ENCODE data around the gene ATAD1.

ATAD1 gene

GRCh38 chr10:87817609-87818504 lies at the start of gene ATAD1:
TSS of gene ATAD1 (minus strand) at chr10:87818226. CDS start at chr10:87814599, 3,627 bp downstream.
- peak within 1 kb of the TSS; percentile 90 for H3K4me3 ChIP-seq (replicated peaks; ENCODE audit: low read depth, low read length)
- peak; percentile 84 for DNase-seq (ENCODE audit: low read depth)
- peak; percentile 21 for TF ChIP-seq CTCF (IDR thresholded peaks at IDR 0.05; ENCODE audit: low read length, missing control alignments)

GRCh38 chr10:87867453-87867852 lies 49.4 kb upstream of the ATAD1 start:
- H3K4me3 ChIP-seq (replicated peaks; ENCODE audit: low read depth, low read length): peak overlapping the region; percentile 85
- no peak for TF ChIP-seq CTCF (IDR thresholded peaks at IDR 0.05; ENCODE audit: low read length, missing control alignments)
- no peak for DNase-seq (ENCODE audit: low read depth)

- H3K4me3 ChIP-seq (replicated peaks; ENCODE audit: low read depth, low read length): peak overlapping the region; percentile 85
- no peak for DNase-seq (ENCODE audit: low read depth)
- no peak for TF ChIP-seq CTCF (IDR thresholded peaks at IDR 0.05; ENCODE audit: low read length, missing control alignments)
Observed at GRCh38 chr10:87866412-87866974, 48.5 kb upstream of the ATAD1 start.

GRCh38 chr10:87865241-87865881 lies 47.3 kb upstream of the ATAD1 start:
- DNase-seq (ENCODE audit: low read depth): no peak
- H3K4me3 ChIP-seq (replicated peaks; ENCODE audit: low read depth, low read length): peak overlapping the region; percentile 85
- TF ChIP-seq CTCF (IDR thresholded peaks at IDR 0.05; ENCODE audit: low read length, missing control alignments): no peak

- no peak for DNase-seq (ENCODE audit: low read depth)
Observed at GRCh38 chr10:87864496-87865059, 46.6 kb upstream of the ATAD1 start.

GRCh38 chr10:87863951-87864495 lies 46.0 kb upstream of the ATAD1 start:
- peak overlapping the region; percentile 85 for H3K4me3 ChIP-seq (replicated peaks; ENCODE audit: low read depth, low read length)
- peak; percentile 35 for DNase-seq (ENCODE audit: low read depth)

More at GRCh38 chr10:87864496-87865059, 46.6 kb upstream of the ATAD1 start:
- H3K4me3 ChIP-seq (replicated peaks; ENCODE audit: low read depth, low read length): peak overlapping the region; percentile 85
- no peak for TF ChIP-seq CTCF (IDR thresholded peaks at IDR 0.05; ENCODE audit: low read length, missing control alignments)

Data from fibroblast of pulmonary artery (primary cell).